ENCODE results near the gene CHIC1. TPM values are rescaled to one million over a fixed set of nuclear protein-coding genes. Genes with fewer than 3 reads are reported as not detected.
"Not testable (repeated sequence)": the region's sequence is repeated elsewhere in the genome, so short reads cannot be mapped to it uniquely, and the experiment has no call there.

Gene CHIC1
- total RNA-seq, 1 donor, result 17.5 TPM

DNA sequence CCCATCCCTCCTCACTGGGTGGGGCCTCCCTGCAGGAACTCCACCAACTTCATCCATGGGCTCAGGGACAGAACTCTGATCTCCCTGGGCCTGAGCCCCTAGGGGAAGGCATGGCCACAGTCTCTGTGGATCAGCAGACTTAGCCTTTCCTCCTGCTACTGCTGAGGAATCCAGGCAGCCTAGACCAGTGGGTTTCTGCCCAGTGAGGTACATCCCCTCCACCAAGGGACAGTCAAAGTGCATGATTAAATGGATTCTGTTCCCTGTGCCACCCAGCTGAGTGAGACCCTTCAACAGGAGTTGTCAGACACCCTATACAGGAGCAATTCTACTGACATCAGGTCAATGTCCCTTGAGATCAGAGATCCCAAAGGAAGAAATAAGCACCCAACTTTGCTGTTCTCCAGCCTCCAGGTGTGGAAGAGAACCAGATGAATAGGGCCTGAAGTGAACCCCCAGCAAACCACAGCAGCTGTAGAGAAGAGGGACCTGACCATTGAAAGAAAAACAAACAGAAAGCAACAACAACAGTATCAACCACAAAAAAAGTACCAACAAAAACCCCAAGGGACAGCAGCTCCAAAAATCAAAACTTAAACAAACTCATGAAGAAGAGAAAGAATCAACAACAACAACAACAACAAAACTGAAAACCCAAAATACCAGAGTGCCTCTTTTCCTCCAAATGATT lies 84.8 kb downstream of the CHIC1 start:
- DNase-seq (ENCODE audit: low read depth), result no peak
- TF ChIP-seq CTCF (IDR thresholded peaks at IDR 0.05; ENCODE audit: insufficient read depth, low read length), result no peak
- H3K4me3 ChIP-seq (ENCODE audit: low read depth, low read length), result no peak overlapping the region

GRCh38 chrX:73661322-73661721 lies 98.3 kb downstream of the CHIC1 start:
- DNase-seq (ENCODE audit: low read depth), result not testable (repeated sequence)

DNA sequence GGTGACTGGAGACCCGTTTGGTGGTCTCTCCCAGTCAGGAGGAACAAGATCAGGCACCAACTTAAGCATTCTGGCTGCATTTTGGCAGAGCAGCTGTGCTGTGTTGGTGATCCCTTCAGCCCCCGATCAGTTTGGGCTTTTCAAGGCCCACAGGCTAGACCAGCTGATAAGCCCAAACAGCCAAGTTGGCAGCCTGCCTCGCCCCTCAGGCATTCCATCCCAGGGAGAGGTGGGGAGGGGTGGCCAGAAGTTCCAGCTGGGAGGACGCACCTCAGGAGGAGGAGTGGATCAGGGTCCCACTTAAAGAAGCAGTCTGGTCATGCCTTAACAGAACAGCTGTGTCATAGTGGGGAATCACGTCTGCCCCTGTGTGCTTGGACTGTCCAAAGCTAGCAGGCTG lies 105.8 kb downstream of the CHIC1 start:
- H3K4me3 ChIP-seq (ENCODE audit: low read depth, low read length), result no peak overlapping the region
- TF ChIP-seq CTCF (IDR thresholded peaks at IDR 0.05; ENCODE audit: insufficient read depth, low read length), result no peak
- DNase-seq (ENCODE audit: low read depth), result peak; percentile 16

More at GRCh38 chrX:73661322-73661721, 98.3 kb downstream of the CHIC1 start:
- H3K4me3 ChIP-seq (ENCODE audit: low read depth, low read length), result not testable (repeated sequence)

- TF ChIP-seq CTCF (IDR thresholded peaks at IDR 0.05; ENCODE audit: insufficient read depth, low read length), result no peak
- H3K4me3 ChIP-seq (ENCODE audit: low read depth, low read length), result no peak overlapping the region
- DNase-seq (ENCODE audit: low read depth), result no peak
Measured at GRCh38 chrX:73681408-73681807, 118.4 kb downstream of the CHIC1 start.

DNA sequence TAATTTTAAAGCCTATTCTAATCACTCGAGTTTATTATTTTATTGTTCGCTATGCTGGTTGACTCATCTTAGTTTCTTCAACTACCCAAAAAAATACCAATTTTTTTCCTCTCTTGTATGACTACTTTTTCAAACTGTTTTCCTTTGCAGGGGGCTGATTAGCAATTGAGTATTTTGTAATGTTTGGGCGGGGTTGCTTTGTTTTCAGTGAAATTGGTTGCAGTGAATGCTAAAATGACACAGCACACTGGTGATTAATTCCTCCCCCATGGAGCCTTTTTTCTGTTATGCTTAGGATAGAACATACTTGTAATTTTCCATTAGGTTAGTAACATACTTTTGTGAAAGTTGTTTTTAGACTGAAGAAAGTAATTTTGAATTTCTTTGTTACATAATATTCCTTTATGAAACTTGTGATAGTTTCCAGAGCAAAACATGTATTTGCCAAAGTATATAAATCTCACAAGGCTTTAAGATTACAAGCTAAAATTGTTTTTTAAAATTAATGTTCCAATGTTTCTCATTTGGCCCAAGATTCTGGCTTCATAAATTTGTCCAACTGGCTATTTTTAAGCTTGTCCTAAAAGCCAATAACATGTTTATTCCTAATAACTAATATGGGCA lies 120.4 kb downstream of the CHIC1 start:
- peak; percentile 44 for DNase-seq (ENCODE audit: low read depth)
- no peak overlapping the region for H3K4me3 ChIP-seq (ENCODE audit: low read depth, low read length)
- no peak for TF ChIP-seq CTCF (IDR thresholded peaks at IDR 0.05; ENCODE audit: insufficient read depth, low read length)

- DNase-seq (ENCODE audit: low read depth); H3K4me3 ChIP-seq (ENCODE audit: low read depth, low read length): not testable (repeated sequence)
Measured at GRCh38 chrX:73707014-73707413, 144.0 kb downstream of the CHIC1 start.

GRCh38 chrX:73728602-73729001 lies 165.6 kb downstream of the CHIC1 start:
- H3K4me3 ChIP-seq (ENCODE audit: low read depth, low read length), result no peak overlapping the region
- TF ChIP-seq CTCF (IDR thresholded peaks at IDR 0.05; ENCODE audit: insufficient read depth, low read length), result no peak

More at GRCh38 chrX:73728602-73729001, 165.6 kb downstream of the CHIC1 start:
- no peak for DNase-seq (ENCODE audit: low read depth)

Other genes starting within 250 kb of the CHIC1 start
- gene CDX4, start 116.1 kb upstream of the CHIC1 start, total RNA-seq (ENCODE audit: low replicate concordance), result not detected in 2 replicates

All from fibroblast of the aortic adventitia (primary cell).